K562 (cell line): ENCODE data around the gene WDR90. TPM values are rescaled to one million over a fixed set of nuclear protein-coding genes. Genes with fewer than 3 reads are reported as not detected.
A peak's percentile ranks its signal among the peaks of the same experiment; 100 is the strongest.

Experiments
- ATAC-seq: fragments of 200-7000 bp; cut with Tn5 transposase; 3 replicates; pipeline ENCODE4 v1.9.1; 2020; ENCODE audit warnings: moderate library complexity
- BruUV-seq: library from RNA; stranded (reverse); fragments of 400-500 nt; replicated peaks from 2 replicates; lab custom pipeline; 2021; lab: Mats Ljungman, UMichigan
- CTCF ChIA-PET: fragments of 300-600 bp; formaldehyde crosslinking; extraction: SDS; loops from one replicate; lab custom pipeline; 2021; ENCODE audit warnings: low intra/inter-chr PET ratio; lab: Yijun Ruan, JAX
- POLR2A ChIA-PET: fragments of 300-600, 350-650 bp; sonication (Branson Sonifier 250); formaldehyde crosslinking; extraction: SDS; loops from one replicate; lab custom pipeline; 2021; ENCODE audit warnings: antibody characterized with exemption, inconsistent platforms; lab: Yijun Ruan, JAX
- DNase-seq, 4 experiments: peaks; one replicate each; pipeline versions ENCODE4 v3.0.0 to v3.0.0-alpha.2; 2011 to 2018; ENCODE audit warnings: low spot score in 3 of 4, mixed read lengths in 3 of 4; ENCODE audit errors: extremely low read depth in 1 of 4
- FAIRE-seq: peaks from 2 replicates; lab custom pipeline; 2011; peaks lifted over from hg19 to GRCh38; lab: Jason Lieb, UNC
- H2AFZ ChIP-seq: 2 replicates; pipeline ENCODE4 v1.6.0; 2011; ENCODE audit warnings: low read depth, low read length, control low read depth, inconsistent platforms
- H3K27ac ChIP-seq: fragments of 200-600 bp; 3 replicates; pipeline ENCODE4 v1.8.0; 2011; ENCODE audit warnings: low read depth, mild to moderate bottlenecking, control low read depth, inconsistent platforms, low read length, moderate library complexity, mixed read lengths; ENCODE audit errors: extremely low read depth
- H3K27me3 ChIP-seq, 2 experiments: fragments of 300-600 bp in 1 of 2; 2 replicates in 1 of 2; 3 replicates in 1 of 2; pipeline versions ENCODE4 v1.6.0 to v1.8.0; 2011; ENCODE audit warnings: inconsistent platforms in 2 of 2, low read length in 2 of 2, mild to moderate bottlenecking in 1 of 2, mixed read lengths in 1 of 2, moderate library complexity in 1 of 2; ENCODE audit not compliant: control insufficient read depth in 2 of 2, insufficient read depth in 2 of 2
- H3K36me3 ChIP-seq: fragments of 300-600 bp; 3 replicates; pipeline ENCODE4 v1.8.0; 2011; ENCODE audit warnings: mild to moderate bottlenecking, low read length, inconsistent platforms; ENCODE audit not compliant: control insufficient read depth, insufficient read depth
- H3K4me1 ChIP-seq, 2 experiments: fragments of 200-600 bp in 1 of 2; replicated peaks in 1 of 2; 2 replicates in 1 of 2; 3 replicates in 1 of 2; pipeline versions ENCODE4 v1.5.1 to v1.8.0; 2011; ENCODE audit warnings: inconsistent platforms in 2 of 2, low read length in 2 of 2, mild to moderate bottlenecking in 1 of 2, mixed read lengths in 1 of 2, moderate library complexity in 1 of 2; ENCODE audit not compliant: control insufficient read depth in 2 of 2, insufficient read depth in 2 of 2
- H3K4me2 ChIP-seq: 2 replicates; pipeline ENCODE4 v1.6.1; 2011; ENCODE audit warnings: low read length, control low read depth, inconsistent platforms, mixed read lengths; ENCODE audit not compliant: insufficient read depth
- H3K4me3 ChIP-seq: fragments of 200-600 bp; sonication (generic), shearing (Covaris generic); 2 replicates; pipeline ENCODE4 v1.5.1; 2016; ENCODE audit warnings: control low read depth, inconsistent platforms
- H3K79me2 ChIP-seq: fragments of 200-600 bp; 3 replicates; pipeline ENCODE4 v1.8.0; 2011; ENCODE audit warnings: low read length, inconsistent platforms; ENCODE audit not compliant: control insufficient read depth, insufficient read depth
- H3K9ac ChIP-seq, 2 experiments: 2 replicates each; pipeline versions ENCODE4 v1.6.0 to v1.6.1; 2011; ENCODE audit warnings: low read depth in 2 of 2, low read length in 2 of 2, control low read depth in 1 of 2, inconsistent platforms in 1 of 2, mild to moderate bottlenecking in 1 of 2, mixed read lengths in 1 of 2; ENCODE audit not compliant: insufficient read depth in 1 of 2
- H3K9me1 ChIP-seq: one replicate; pipeline ENCODE4 v1.6.0; 2011; ENCODE audit warnings: inconsistent platforms, mild to moderate bottlenecking, low read length, moderate library complexity; ENCODE audit not compliant: control insufficient read depth, insufficient read depth
- H3K9me3 ChIP-seq: replicated peaks from 2 replicates; pipeline ENCODE4 v1.5.1; 2011; ENCODE audit warnings: low read depth, low read length, inconsistent platforms; ENCODE audit not compliant: control insufficient read depth, insufficient read depth
- H4K20me1 ChIP-seq: replicated peaks from 2 replicates; pipeline ENCODE4 v1.6.1; 2011; ENCODE audit warnings: low read length, inconsistent platforms, mixed read lengths; ENCODE audit not compliant: control insufficient read depth, insufficient read depth
- FOXA3 ChIP-seq, 2 experiments: fragments of 450-650 bp in 1 of 2; sonication (generic) in 1 of 2; formaldehyde crosslinking; IDR thresholded peaks in 1 of 2; conservative IDR thresholded peaks in 1 of 2; 2 replicates each; pipeline versions ENCODE4 v1.4.0 to v1.8.0; 2020 to 2022; ENCODE audit warnings: mild to moderate bottlenecking in 2 of 2, missing genetic modification reagents in 1 of 2
- KLF13 ChIP-seq: fragments of 450-650 bp; IDR thresholded peaks from 2 replicates; pipeline ENCODE4 v1.6.1; 2016; ENCODE audit warnings: missing genetic modification characterization, low read depth, mild to moderate bottlenecking, missing compliant biosample characterization, moderate library complexity, borderline replicate concordance
- POLR2G ChIP-seq: fragments of 200-400 bp; formaldehyde crosslinking; IDR thresholded peaks from 2 replicates; pipeline ENCODE4 v1.6.1; 2017; ENCODE audit warnings: low read depth, mild to moderate bottlenecking, antibody characterized with exemption, low read length, moderate library complexity
- RBFOX2 ChIP-seq: fragments of 200-400 bp; formaldehyde crosslinking; IDR thresholded peaks from 2 replicates; pipeline ENCODE4 v1.6.1; 2017; ENCODE audit warnings: low read depth, mild to moderate bottlenecking, low read length, moderate library complexity
- SUPT5H ChIP-seq: fragments of 450-650 bp; IDR thresholded peaks from 2 replicates; pipeline ENCODE4 v1.6.1; 2016
- WGBS: fragments of 100-300 bp; shearing (Covaris generic); methylation state at CpG from one replicate; pipeline ENCODE4 v1.1.6; 2016; ENCODE audit warnings: low coverage, mixed read lengths; ENCODE audit not compliant: insufficient coverage; ENCODE audit errors: missing lambda C conversion rate; 5-methylcytosine and 5-hydroxymethylcytosine counted together
- in situ Hi-C: fragments of 300-500 bp; cut with MboI; formaldehyde crosslinking; loops from 4 replicates; pipeline ENCODE4 v1.15.0; 2018; ENCODE audit warnings: inconsistent platforms, mixed read lengths
- intact Hi-C: fragments of 100-400 bp; cut with micrococcal nuclease; formaldehyde crosslinking; loops from 2 replicates; pipeline ENCODE4 v1.14.2; 2022
- polyA plus RNA-seq, 8 experiments: library from polyadenylated mRNA; depleted of rRNA in 4 of 8; stranded (reverse) in 5 of 8; unstranded in 3 of 8; fragments of >200 nt; fragmentation: Nextera tagmentation in 2 of 8; fragmentation: Illumina TruSeq in 1 of 8; extraction: Ambion mirVana in 2 of 8; extraction: Trizol in 1 of 8; gene quantifications; 2 replicates each; pipeline versions ENCODE4 v1.2.1 to v1.2.3, GENCODE V29; 2011 to 2014; ENCODE audit warnings: inconsistent platforms in 1 of 8, missing spikeins in 1 of 8
- total RNA-seq, 7 experiments: library from RNA; depleted of rRNA in 6 of 7; stranded (reverse); fragments of >200 nt in 6 of 7; fragmentation: Illumina TruSeq in 2 of 7; extraction: Trizol in 2 of 7; gene quantifications; 2 replicates each; pipeline versions ENCODE4 v1.2.1 to v1.2.3, GENCODE V29; 2011 to 2021; ENCODE audit warnings: low replicate concordance in 1 of 7

WDR90 gene
- total and polyA plus RNA-seq, 9 of the 15 experiments (the other 6 are each of a cell fraction or from before 2014, with no cell fraction given), result 0.44 to 12.6 (median 3.3) TPM

- no peak overlapping the region for H3K4me2 ChIP-seq
- 0 out of 2 replicates have a peak, but pooled peaks have one; percentile 13 for TF ChIP-seq RBFOX2
- peak; percentile 5 for TF ChIP-seq POLR2G
- TF ChIP-seq KLF13 (tag), result no peak
- TF ChIP-seq SUPT5H, result 0 out of 2 replicates have a peak, but pooled peaks have one; percentile 16
- TF ChIP-seq FOXA3 (CRISPR knock-in tag; conservative IDR thresholded peaks at IDR 0.05 in 1 of 2, IDR thresholded peaks at IDR 0.05 in 1 of 2), result no peak
- TF ChIP-seq, all 486 proteins: peak for 3
- FAIRE-seq (no peak), ATAC-seq (no peak), DNase-seq (no peak)
- Histone ChIP-seq H4K20me1 (no peaks in the 10 kb centered on the region), H2AFZ (no peak overlapping the region), H3K4me1 (peaks cover 4 to 88% of the 10 kb centered on the region in 2 experiments; a peak in 3 of 5 replicates), H3K36me3 (peaks cover 51% of the 10 kb centered on the region; the same call in 2 of the 3 replicates), H3K27ac (no peak overlapping the region), H3K9ac (peak overlapping the region in 1 of 2 experiments; percentile 26; a peak in 1 of 4 replicates), H3K9me3 (no peaks in the 10 kb centered on the region), H3K27me3 (no peaks in the 10 kb centered on the region), H3K4me3 (no peak overlapping the region), H3K9me1 (no peaks in the 10 kb centered on the region), H3K79me2 (peaks cover 45% of the 10 kb centered on the region)
- in situ Hi-C loops, result no loop called here
- no TSS peak for BruUV-seq
- POLR2A ChIA-PET, result no interaction called here
- 90% methylated on average over 17 of the region's 22 CpGs for whole genome bisulfite sequencing
- intact Hi-C loops, result no loop called here
- CTCF ChIA-PET, result no interaction called here
Measured at GRCh38 chr16:646679-647172, 2.4 kb upstream of the WDR90 start.
